Measurements from ENCODE around the gene DUOXA2. TPM values are rescaled to one million over a fixed set of nuclear protein-coding genes. Genes with fewer than 3 reads are reported as not detected.

The DUOXA2 gene
- total and polyA plus RNA-seq, 5 donors from 2014 or later: not detected

- H3K4me1 Mint-ChIP-seq: peaks cover 0 to 43% (median 20%) of the 10 kb centered on the region in 4 donors
- DNase-seq: no peak
- peak overlapping the region in 2 of 4 donors; percentile 34 to 82 for H3K4me3 Mint-ChIP-seq
- no peaks in the 10 kb centered on the region for H3K9me3 ChIP-seq (ENCODE audit: control insufficient read depth in 2 of 2, low read length in 2 of 2)
- H3K27ac ChIP-seq (ENCODE audit: insufficient read depth, low read length, poor library complexity, severe bottlenecking): no peak overlapping the region
- H3K36me3 Mint-ChIP-seq: peaks cover 10% of the 10 kb centered on the region
- no peaks in the 10 kb centered on the region for H3K27me3 ChIP-seq (ENCODE audit: control insufficient read depth, insufficient read depth, low read length)
- H3K27me3 Mint-ChIP-seq: no peaks in the 10 kb centered on the region
- H3K27ac Mint-ChIP-seq: peak overlapping the region in 1 of 3 donors; percentile 15
- H3K36me3 ChIP-seq (ENCODE audit: control insufficient read depth, insufficient read depth, low read length): no peaks in the 10 kb centered on the region
- H3K4me3 ChIP-seq (ENCODE audit: low read depth, low read length): no peak overlapping the region
- ATAC-seq (ENCODE audit: low read depth in 2 of 2): no peak
- H3K4me1 ChIP-seq (ENCODE audit: control insufficient read depth, insufficient read depth, low read length, poor library complexity, severe bottlenecking): peaks cover 18% of the 10 kb centered on the region
- H3K9me3 Mint-ChIP-seq: no peaks in the 10 kb centered on the region
Measured at GRCh38 chr15:45163508-45163856, 49.4 kb downstream of the DUOXA2 start.

- Histone ChIP-seq H3K4me1 (ENCODE audit: control insufficient read depth, insufficient read depth, low read length, poor library complexity, severe bottlenecking) (peaks cover 18% of the 10 kb centered on the region), H3K4me3 (ENCODE audit: low read depth, low read length) (no peak overlapping the region), H3K27me3 (ENCODE audit: control insufficient read depth, insufficient read depth, low read length) (no peaks in the 10 kb centered on the region), H3K9me3 (ENCODE audit: control insufficient read depth in 2 of 2, low read length in 2 of 2) (no peaks in the 10 kb centered on the region), H3K36me3 (ENCODE audit: control insufficient read depth, insufficient read depth, low read length) (no peaks in the 10 kb centered on the region), H3K27ac (ENCODE audit: insufficient read depth, low read length, poor library complexity, severe bottlenecking) (no peak overlapping the region)
- Mint-ChIP-seq H3K9me3 (no peaks in the 10 kb centered on the region), H3K27me3 (no peaks in the 10 kb centered on the region), H3K4me1 (peaks cover 0 to 37% (median 15%) of the 10 kb centered on the region in 4 donors), H3K36me3 (peaks cover 9% of the 10 kb centered on the region), H3K4me3 (peak overlapping the region; percentile 29 to 82 (median 78)), H3K27ac (peak overlapping the region; percentile 55 to 88 (median 84))
- no peak for DNase-seq
- no peak for ATAC-seq (ENCODE audit: low read depth in 2 of 2)
Measured at GRCh38 chr15:45164914-45165313, 50.8 kb downstream of the DUOXA2 start.

- Histone ChIP-seq H3K27me3 (ENCODE audit: control insufficient read depth, insufficient read depth, low read length) (no peaks in the 10 kb centered on the region), H3K4me3 (ENCODE audit: low read depth, low read length) (no peak overlapping the region), H3K36me3 (ENCODE audit: control insufficient read depth, insufficient read depth, low read length) (no peaks in the 10 kb centered on the region), H3K4me1 (ENCODE audit: control insufficient read depth, insufficient read depth, low read length, poor library complexity, severe bottlenecking) (peaks cover 18% of the 10 kb centered on the region), H3K9me3 (ENCODE audit: control insufficient read depth in 2 of 2, low read length in 2 of 2) (no peaks in the 10 kb centered on the region), H3K27ac (ENCODE audit: insufficient read depth, low read length, poor library complexity, severe bottlenecking) (no peak overlapping the region)
- DNase-seq (no peak), ATAC-seq (ENCODE audit: low read depth in 2 of 2) (no peak)
- peak overlapping the region; percentile 76 to 82 (median 80) for H3K4me3 Mint-ChIP-seq
- peaks cover 3% of the 10 kb centered on the region for H3K36me3 Mint-ChIP-seq
- H3K9me3 Mint-ChIP-seq: no peaks in the 10 kb centered on the region
- peak overlapping the region; percentile 36 to 88 (median 84) for H3K27ac Mint-ChIP-seq
- H3K27me3 Mint-ChIP-seq: no peaks in the 10 kb centered on the region
- peaks cover 0 to 31% (median 10%) of the 10 kb centered on the region in 4 donors for H3K4me1 Mint-ChIP-seq
Measured at GRCh38 chr15:45165536-45165935, 51.4 kb downstream of the DUOXA2 start.

GRCh38 chr15:45166834-45167630 lies 52.9 kb downstream of the DUOXA2 start:
- Mint-ChIP-seq H3K9me3 (no peaks in the 10 kb centered on the region), H3K27me3 (no peaks in the 10 kb centered on the region), H3K4me1 (peaks cover 0 to 25% (median 9%) of the 10 kb centered on the region in 4 donors), H3K4me3 (peak overlapping the region; percentile 81 to 89 (median 84)), H3K27ac (peak overlapping the region; percentile 26 to 83 (median 32)), H3K36me3 (no peaks in the 10 kb centered on the region)
- H3K27me3 ChIP-seq (ENCODE audit: control insufficient read depth, insufficient read depth, low read length): no peaks in the 10 kb centered on the region
- no peaks in the 10 kb centered on the region for H3K36me3 ChIP-seq (ENCODE audit: control insufficient read depth, insufficient read depth, low read length)
- peak overlapping the region; percentile 64 for H3K4me3 ChIP-seq (ENCODE audit: low read depth, low read length)
- peaks cover 18% of the 10 kb centered on the region for H3K4me1 ChIP-seq (ENCODE audit: control insufficient read depth, insufficient read depth, low read length, poor library complexity, severe bottlenecking)
- peak overlapping the region; percentile 78 for H3K27ac ChIP-seq (ENCODE audit: insufficient read depth, low read length, poor library complexity, severe bottlenecking)
- H3K9me3 ChIP-seq (ENCODE audit: control insufficient read depth in 2 of 2, low read length in 2 of 2): no peaks in the 10 kb centered on the region
- peak; percentile 91 for ATAC-seq (ENCODE audit: low read depth in 2 of 2)
- peak; percentile 61 to 88 (median 75) for DNase-seq

GRCh38 chr15:45167631-45168205 lies 53.6 kb downstream of the DUOXA2 start:
- Mint-ChIP-seq H3K4me1 (peaks cover 0 to 21% (median 9%) of the 10 kb centered on the region in 4 donors), H3K27ac (peak overlapping the region; percentile 32 to 83 (median 48)), H3K4me3 (peak overlapping the region; percentile 81 to 89 (median 84)), H3K36me3 (no peaks in the 10 kb centered on the region), H3K9me3 (no peaks in the 10 kb centered on the region), H3K27me3 (no peaks in the 10 kb centered on the region)
- Histone ChIP-seq H3K27ac (ENCODE audit: insufficient read depth, low read length, poor library complexity, severe bottlenecking) (peak overlapping the region; percentile 78), H3K4me3 (ENCODE audit: low read depth, low read length) (peak overlapping the region; percentile 44), H3K36me3 (ENCODE audit: control insufficient read depth, insufficient read depth, low read length) (no peaks in the 10 kb centered on the region), H3K27me3 (ENCODE audit: control insufficient read depth, insufficient read depth, low read length) (no peaks in the 10 kb centered on the region), H3K4me1 (ENCODE audit: control insufficient read depth, insufficient read depth, low read length, poor library complexity, severe bottlenecking) (peaks cover 18% of the 10 kb centered on the region), H3K9me3 (ENCODE audit: control insufficient read depth in 2 of 2, low read length in 2 of 2) (no peaks in the 10 kb centered on the region)
- ATAC-seq (ENCODE audit: low read depth in 2 of 2): no peak
- no peak for DNase-seq

Other genes starting within 250 kb of the DUOXA2 start
- gene TERB2, start 157.6 kb upstream of the DUOXA2 start, total RNA-seq: not detected
- gene TERB2, start 157.6 kb upstream of the DUOXA2 start, polyA plus RNA-seq: not detected
- 3.4 TPM for gene SORD, start 91.1 kb upstream of the DUOXA2 start, total RNA-seq
- 10 to 100 TPM in 1 of 4 donors, 1 to 10 TPM in 3; 4.1 to 11.4 (median 6.5) TPM for gene SORD, start 91.1 kb upstream of the DUOXA2 start, polyA plus RNA-seq
- gene DUOX2, start 154 bp upstream of the DUOXA2 start, total RNA-seq: not detected
- not detected for gene DUOX2, start 154 bp upstream of the DUOXA2 start, polyA plus RNA-seq
- gene DUOXA1, start 15.6 kb downstream of the DUOXA2 start, total RNA-seq: not detected
- gene DUOXA1, start 15.6 kb downstream of the DUOXA2 start, polyA plus RNA-seq: not detected
- not detected for gene DUOX1, start 15.7 kb downstream of the DUOXA2 start, total RNA-seq
- gene DUOX1, start 15.7 kb downstream of the DUOXA2 start, polyA plus RNA-seq: 1 to 10 TPM in 3 of 4 donors, under 1 TPM in 1; 0.72 to 1.6 (median 1.2) TPM
- gene SHF, start 73.6 kb downstream of the DUOXA2 start, total RNA-seq: 3.3 TPM
- gene SHF, start 73.6 kb downstream of the DUOXA2 start, polyA plus RNA-seq: 1 to 10 TPM in 2 of 4 donors, under 1 TPM in 2; 0.87 to 2.2 (median 1.3) TPM
- not detected for gene SLC28A2, start 137.9 kb downstream of the DUOXA2 start, total RNA-seq
- not detected for gene SLC28A2, start 137.9 kb downstream of the DUOXA2 start, polyA plus RNA-seq

Data from CD4-positive, CD25-positive, alpha-beta regulatory T cell (primary cell).